Chondrocyte (in vitro differentiated cells): Measurements from ENCODE around the gene KREMEN1. TPM values are rescaled to one million over a fixed set of nuclear protein-coding genes. Genes with fewer than 3 reads are reported as not detected.

Source experiments
- DNase-seq: peaks from one replicate; pipeline ENCODE4 v3.0.0; 2021; ENCODE audit warnings: mixed read lengths, low spot score
- H3K27ac Mint-ChIP-seq: one replicate; pipeline ENCODE4 v1.8.0; 2021; ENCODE audit warnings: mild to moderate bottlenecking, moderate library complexity, mixed read lengths; ENCODE audit not compliant: unreplicated experiment
- H3K27me3 Mint-ChIP-seq: 2 replicates; pipeline ENCODE4 v1.8.0; 2021; ENCODE audit warnings: low read depth, mixed read lengths
- H3K36me3 Mint-ChIP-seq: 2 replicates; pipeline ENCODE4 v1.8.0; 2021; ENCODE audit warnings: low read depth, mixed read lengths
- H3K4me1 Mint-ChIP-seq: 2 replicates; pipeline ENCODE4 v1.8.0; 2021; ENCODE audit warnings: low read depth, mild to moderate bottlenecking, mixed read lengths
- H3K4me3 Mint-ChIP-seq: one replicate; pipeline ENCODE4 v1.8.0; 2021; ENCODE audit warnings: mild to moderate bottlenecking, moderate library complexity, mixed read lengths; ENCODE audit not compliant: unreplicated experiment
- H3K9me3 Mint-ChIP-seq: 2 replicates; pipeline ENCODE4 v1.8.0; 2021; ENCODE audit warnings: low read depth, mixed read lengths
- total RNA-seq: library from RNA; stranded (reverse); gene quantifications from 3 replicates; pipeline ENCODE4 v1.2.1, GENCODE V29; 2021
- TF ChIP-seq, protein P1 (sequence below): fragments of 200-600 bp; sonication (generic); IDR thresholded peaks from 2 replicates; pipeline ENCODE4 v1.5.0; 2021; ENCODE audit warnings: antibody characterized with exemption, mild to moderate bottlenecking, moderate library complexity

Gene KREMEN1
- total RNA-seq, 1 donor from 2014 or later = 7.3 TPM

DNA sequence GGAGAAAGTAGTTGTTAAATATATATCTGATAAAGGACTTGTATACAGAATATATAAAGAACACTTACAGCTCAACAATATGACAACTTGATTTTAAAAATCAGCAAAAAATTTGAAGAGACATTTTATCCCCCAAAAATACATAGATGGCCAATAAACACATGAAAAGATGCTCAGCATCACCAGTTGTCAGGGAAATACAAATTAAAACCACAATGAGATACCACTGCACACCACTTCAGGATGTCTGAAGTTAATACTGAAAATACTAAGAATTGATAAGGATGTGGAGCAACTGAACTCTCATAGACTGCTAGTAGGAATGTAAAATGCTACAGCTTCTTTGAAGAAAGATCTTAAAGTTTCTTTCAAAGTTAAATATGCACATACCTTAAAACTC, 49.2 kb downstream of the KREMEN1 start:
- H3K36me3 Mint-ChIP-seq = peaks cover 7% of the 10 kb centered on the region
- peaks cover 12% of the 10 kb centered on the region for H3K9me3 Mint-ChIP-seq
- no peak for DNase-seq
- no peak overlapping the region for H3K4me3 Mint-ChIP-seq
- TF ChIP-seq, protein P1, sequence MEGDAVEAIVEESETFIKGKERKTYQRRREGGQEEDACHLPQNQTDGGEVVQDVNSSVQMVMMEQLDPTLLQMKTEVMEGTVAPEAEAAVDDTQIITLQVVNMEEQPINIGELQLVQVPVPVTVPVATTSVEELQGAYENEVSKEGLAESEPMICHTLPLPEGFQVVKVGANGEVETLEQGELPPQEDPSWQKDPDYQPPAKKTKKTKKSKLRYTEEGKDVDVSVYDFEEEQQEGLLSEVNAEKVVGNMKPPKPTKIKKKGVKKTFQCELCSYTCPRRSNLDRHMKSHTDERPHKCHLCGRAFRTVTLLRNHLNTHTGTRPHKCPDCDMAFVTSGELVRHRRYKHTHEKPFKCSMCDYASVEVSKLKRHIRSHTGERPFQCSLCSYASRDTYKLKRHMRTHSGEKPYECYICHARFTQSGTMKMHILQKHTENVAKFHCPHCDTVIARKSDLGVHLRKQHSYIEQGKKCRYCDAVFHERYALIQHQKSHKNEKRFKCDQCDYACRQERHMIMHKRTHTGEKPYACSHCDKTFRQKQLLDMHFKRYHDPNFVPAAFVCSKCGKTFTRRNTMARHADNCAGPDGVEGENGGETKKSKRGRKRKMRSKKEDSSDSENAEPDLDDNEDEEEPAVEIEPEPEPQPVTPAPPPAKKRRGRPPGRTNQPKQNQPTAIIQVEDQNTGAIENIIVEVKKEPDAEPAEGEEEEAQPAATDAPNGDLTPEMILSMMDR = no peak
- no peak overlapping the region for H3K27ac Mint-ChIP-seq
- no peaks in the 10 kb centered on the region for H3K4me1 Mint-ChIP-seq
- H3K27me3 Mint-ChIP-seq = peaks cover 2% of the 10 kb centered on the region

DNA sequence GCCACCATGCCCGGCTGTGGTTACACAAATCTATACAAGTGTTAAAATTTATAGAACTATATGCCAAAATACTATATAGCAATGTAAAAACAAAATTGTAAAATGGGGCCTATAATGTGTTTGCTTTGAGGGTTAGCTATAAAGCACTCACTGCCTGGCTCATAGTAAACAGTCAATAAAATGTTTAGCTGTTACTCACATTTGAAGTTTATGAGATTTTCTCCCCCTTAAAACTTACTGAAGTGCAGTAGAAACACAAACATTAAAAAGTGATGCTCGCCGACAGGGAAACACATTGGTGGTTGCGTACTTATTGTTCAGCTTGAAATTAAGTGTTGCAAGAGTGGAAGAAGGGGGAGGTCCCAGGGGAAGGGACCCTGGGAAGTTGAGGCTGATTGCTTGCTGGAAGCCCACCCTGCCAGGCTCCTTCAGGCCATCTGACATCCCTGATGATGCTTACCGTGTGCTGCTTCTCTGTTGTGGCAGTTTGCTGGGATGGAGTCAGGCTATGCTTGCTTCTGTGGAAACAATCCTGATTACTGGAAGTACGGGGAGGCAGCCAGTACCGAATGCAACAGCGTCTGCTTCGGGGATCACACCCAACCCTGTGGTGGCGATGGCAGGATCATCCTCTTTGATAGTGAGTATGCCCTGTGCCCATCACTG, 52.1 kb downstream of the KREMEN1 start:
- H3K27ac Mint-ChIP-seq = no peak overlapping the region
- H3K27me3 Mint-ChIP-seq = no peaks in the 10 kb centered on the region
- no peak overlapping the region for H3K4me3 Mint-ChIP-seq
- DNase-seq = no peak
- peaks cover 6% of the 10 kb centered on the region for H3K4me1 Mint-ChIP-seq
- H3K36me3 Mint-ChIP-seq = peaks cover 7% of the 10 kb centered on the region
- TF ChIP-seq, protein P1 = no peak
- H3K9me3 Mint-ChIP-seq = peaks cover 3% of the 10 kb centered on the region

DNA sequence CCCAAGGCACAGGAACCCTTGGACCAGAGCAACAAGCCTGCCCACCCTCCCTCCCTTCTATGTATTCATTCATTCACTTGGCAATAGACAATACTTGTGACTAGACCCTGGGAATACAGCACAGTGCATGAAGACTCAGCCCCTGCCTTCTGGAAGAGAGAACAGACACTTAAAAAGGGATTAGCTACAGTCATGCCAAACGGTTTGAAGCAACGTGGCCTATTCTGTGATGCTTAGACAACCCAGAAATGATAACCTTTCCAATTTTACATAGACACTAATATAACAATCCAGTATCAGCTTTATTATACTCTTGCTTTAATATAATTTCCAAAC, 52.6 kb downstream of the KREMEN1 start:
- no peak overlapping the region for H3K4me3 Mint-ChIP-seq
- no peak for DNase-seq
- H3K36me3 Mint-ChIP-seq = peaks cover 6% of the 10 kb centered on the region
- H3K9me3 Mint-ChIP-seq = peaks cover 2% of the 10 kb centered on the region
- TF ChIP-seq, protein P1 = no peak
- H3K27me3 Mint-ChIP-seq = no peaks in the 10 kb centered on the region
- no peak overlapping the region for H3K27ac Mint-ChIP-seq
- H3K4me1 Mint-ChIP-seq = peaks cover 6% of the 10 kb centered on the region

DNA sequence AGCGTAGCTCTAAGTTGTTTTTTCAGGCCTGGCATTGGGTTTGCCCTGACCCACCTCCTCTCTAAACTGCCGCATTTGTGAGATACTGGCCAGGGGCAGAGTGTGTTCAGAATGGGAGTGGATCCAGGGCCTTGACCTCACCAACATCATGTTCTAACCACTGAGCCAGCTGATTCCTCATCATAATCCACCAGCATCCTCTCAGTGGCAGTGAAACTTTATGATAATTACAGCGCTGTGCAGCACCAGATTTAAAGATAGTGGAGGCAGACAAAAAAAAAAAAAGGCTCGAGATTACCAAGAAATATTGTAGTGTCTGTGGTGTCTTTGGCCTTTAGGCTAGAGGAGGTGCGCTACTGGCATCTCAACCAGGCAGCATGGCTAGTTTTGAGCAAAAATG, 53.0 kb downstream of the KREMEN1 start:
- Mint-ChIP-seq H3K27me3 (no peaks in the 10 kb centered on the region), H3K9me3 (no peaks in the 10 kb centered on the region), H3K36me3 (peaks cover 5% of the 10 kb centered on the region), H3K4me1 (peaks cover 6% of the 10 kb centered on the region), H3K4me3 (no peak overlapping the region), H3K27ac (no peak overlapping the region)
- TF ChIP-seq, protein P1 = no peak
- DNase-seq = no peak

DNA sequence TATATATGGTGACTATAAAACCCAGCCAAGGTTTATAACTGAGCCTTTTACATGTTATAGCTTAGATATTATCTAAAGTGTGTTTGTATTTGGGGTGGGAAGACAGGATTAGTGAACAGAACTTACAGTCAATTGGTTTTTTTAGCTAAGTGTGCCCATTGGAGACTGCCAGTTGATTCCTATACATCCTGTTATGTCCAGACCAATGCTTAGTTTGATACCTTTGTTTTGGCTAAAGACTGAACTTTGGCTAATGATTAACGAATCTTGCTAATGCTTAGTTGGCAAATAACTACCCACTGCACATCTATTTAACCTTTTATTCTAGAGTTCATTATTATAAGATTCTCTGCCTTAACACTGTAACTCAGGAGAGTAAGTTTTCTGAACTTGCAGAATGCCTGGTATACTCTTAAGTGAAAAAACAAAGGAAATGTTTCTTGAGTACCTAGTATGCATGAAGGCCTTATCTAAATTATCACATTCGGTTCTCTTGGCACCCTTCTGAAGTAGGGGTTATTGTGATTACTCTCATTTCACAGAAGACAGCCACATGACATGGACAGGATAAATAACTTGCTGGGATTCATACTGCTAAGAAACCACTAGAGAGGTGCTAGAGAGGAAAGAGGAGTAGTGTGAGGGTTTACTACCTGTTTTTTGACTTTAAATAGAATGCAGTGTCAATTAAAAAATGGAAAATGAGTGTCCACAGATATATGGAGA, 54.0 kb downstream of the KREMEN1 start:
- no peaks in the 10 kb centered on the region for H3K27me3 Mint-ChIP-seq
- peaks cover 5% of the 10 kb centered on the region for H3K36me3 Mint-ChIP-seq
- no peaks in the 10 kb centered on the region for H3K9me3 Mint-ChIP-seq
- H3K4me1 Mint-ChIP-seq = peaks cover 6% of the 10 kb centered on the region
- no peak overlapping the region for H3K4me3 Mint-ChIP-seq
- TF ChIP-seq, protein P1 = no peak
- DNase-seq = no peak
- no peak overlapping the region for H3K27ac Mint-ChIP-seq
